ENCODE data around the gene BRAT1. TPM values are rescaled to one million over a fixed set of nuclear protein-coding genes. Genes with fewer than 3 reads are reported as not detected.

BRAT1 gene
- total and polyA plus RNA-seq, 2 donors (not counting 1 experiment from before 2014, with no cell fraction given), result 4.0 to 20.1 TPM

GRCh38 chr7:2586326-2587020 is 31.1 kb upstream of the BRAT1 start:
- TF ChIP-seq CTCF (conservative IDR thresholded peaks at IDR 0.05 in 1 of 2, IDR thresholded peaks at IDR 0.05 in 1 of 2; ENCODE audit: low read depth in 1 of 2, low read length in 2 of 2), result no peak
- TF ChIP-seq EZH2 (IDR thresholded peaks at IDR 0.05; ENCODE audit: low read length, missing control alignments), result no peak
- Histone ChIP-seq H3K79me2 (ENCODE audit: control insufficient read depth, insufficient read depth, low read length) (no peaks in the 10 kb centered on the region), H3K4me3 (replicated peaks in 1 of 4; ENCODE audit: control extremely low read depth in 1 of 4, insufficient read depth in 1 of 4, low read depth in 3 of 4, low read length in 4 of 4) (no peak overlapping the region), H3K27ac (ENCODE audit: insufficient read depth, low read length) (no peak overlapping the region), H3K36me3 (ENCODE audit: control insufficient read depth, insufficient read depth, low read length) (peaks cover 2% of the 10 kb centered on the region), H3K9me3 (ENCODE audit: control insufficient read depth, insufficient read depth, low read depth, low read length) (no peaks in the 10 kb centered on the region), H2AFZ (ENCODE audit: low read length) (no peak overlapping the region), H3K27me3 (ENCODE audit: control insufficient read depth, insufficient read depth, low read length) (no peaks in the 10 kb centered on the region), H3K9ac (ENCODE audit: insufficient read depth, low read length) (no peak overlapping the region), H4K20me1 (ENCODE audit: control insufficient read depth, extremely low read depth, insufficient read depth, low read length) (no peaks in the 10 kb centered on the region), H3K4me1 (ENCODE audit: control insufficient read depth, extremely low read depth, insufficient read depth, low read length) (no peaks in the 10 kb centered on the region), H3K4me2 (ENCODE audit: extremely low read depth, insufficient read depth, low read length) (no peak overlapping the region)
- DNase-seq (ENCODE audit: low read depth in 2 of 2), result no peak

- Histone ChIP-seq H2AFZ (ENCODE audit: low read length) (no peak overlapping the region), H3K79me2 (ENCODE audit: control insufficient read depth, insufficient read depth, low read length) (no peaks in the 10 kb centered on the region), H3K4me2 (ENCODE audit: extremely low read depth, insufficient read depth, low read length) (no peak overlapping the region), H3K4me1 (ENCODE audit: control insufficient read depth, extremely low read depth, insufficient read depth, low read length) (no peaks in the 10 kb centered on the region), H3K9me3 (ENCODE audit: control insufficient read depth, insufficient read depth, low read depth, low read length) (no peaks in the 10 kb centered on the region), H3K27me3 (ENCODE audit: control insufficient read depth, insufficient read depth, low read length) (no peaks in the 10 kb centered on the region), H3K9ac (ENCODE audit: insufficient read depth, low read length) (no peak overlapping the region), H3K4me3 (replicated peaks in 1 of 4; ENCODE audit: control extremely low read depth in 1 of 4, insufficient read depth in 1 of 4, low read depth in 3 of 4, low read length in 4 of 4) (no peak overlapping the region), H4K20me1 (ENCODE audit: control insufficient read depth, extremely low read depth, insufficient read depth, low read length) (no peaks in the 10 kb centered on the region), H3K27ac (ENCODE audit: insufficient read depth, low read length) (no peak overlapping the region), H3K36me3 (ENCODE audit: control insufficient read depth, insufficient read depth, low read length) (peaks cover 2% of the 10 kb centered on the region)
- DNase-seq (ENCODE audit: low read depth in 2 of 2), result no peak
- no peak for TF ChIP-seq EZH2 (IDR thresholded peaks at IDR 0.05; ENCODE audit: low read length, missing control alignments)
Measured at GRCh38 chr7:2585446-2585845, 30.1 kb upstream of the BRAT1 start.

GRCh38 chr7:2583798-2584580 is 28.7 kb upstream of the BRAT1 start:
- Histone ChIP-seq H2AFZ (ENCODE audit: low read length) (no peak overlapping the region), H3K27ac (ENCODE audit: insufficient read depth, low read length) (no peak overlapping the region), H3K4me3 (replicated peaks in 1 of 4; ENCODE audit: control extremely low read depth in 1 of 4, insufficient read depth in 1 of 4, low read depth in 3 of 4, low read length in 4 of 4) (no peak overlapping the region), H3K79me2 (ENCODE audit: control insufficient read depth, insufficient read depth, low read length) (no peaks in the 10 kb centered on the region), H3K27me3 (ENCODE audit: control insufficient read depth, insufficient read depth, low read length) (no peaks in the 10 kb centered on the region), H3K36me3 (ENCODE audit: control insufficient read depth, insufficient read depth, low read length) (peaks cover 2% of the 10 kb centered on the region), H3K9ac (ENCODE audit: insufficient read depth, low read length) (no peak overlapping the region), H4K20me1 (ENCODE audit: control insufficient read depth, extremely low read depth, insufficient read depth, low read length) (no peaks in the 10 kb centered on the region), H3K9me3 (ENCODE audit: control insufficient read depth, insufficient read depth, low read depth, low read length) (no peaks in the 10 kb centered on the region), H3K4me1 (ENCODE audit: control insufficient read depth, extremely low read depth, insufficient read depth, low read length) (no peaks in the 10 kb centered on the region), H3K4me2 (ENCODE audit: extremely low read depth, insufficient read depth, low read length) (no peak overlapping the region)
- no peak for DNase-seq (ENCODE audit: low read depth in 2 of 2)
- no peak for TF ChIP-seq EZH2 (IDR thresholded peaks at IDR 0.05; ENCODE audit: low read length, missing control alignments)
- TF ChIP-seq CTCF (conservative IDR thresholded peaks at IDR 0.05 in 1 of 2, IDR thresholded peaks at IDR 0.05 in 1 of 2; ENCODE audit: low read depth in 1 of 2, low read length in 2 of 2), result no peak

Measured in fibroblast of lung (primary cell).